Liver (tissue), 9 donors: ENCODE data around the gene BCL6B. TPM values are rescaled to one million over a fixed set of nuclear protein-coding genes. Genes with fewer than 3 reads are reported as not detected.
A peak's percentile ranks its signal among the peaks of the same experiment; 100 is the strongest.

Experiments
- DNase-seq: peaks from one replicate; pipeline ENCODE4 v3.0.0-alpha.2; 2017; ENCODE audit warnings: low spot score
- H3K27ac ChIP-seq, 2 donors: one replicate each; pipeline ENCODE4 v1.7.0; 2013; ENCODE audit warnings: inconsistent platforms in 2 of 2, low read length in 2 of 2, control low read depth in 1 of 2, low read depth in 1 of 2, mild to moderate bottlenecking in 1 of 2
- H3K27me3 ChIP-seq, 4 donors: one replicate each; pipeline versions ENCODE4 v1.6.1 to v1.7.0; 2013; ENCODE audit warnings: low read length in 3 of 4, inconsistent platforms in 1 of 4, mild to moderate bottlenecking in 1 of 4, moderate library complexity in 1 of 4; ENCODE audit not compliant: control insufficient read depth in 4 of 4, insufficient read depth in 4 of 4
- H3K36me3 ChIP-seq, 4 donors: one replicate each; pipeline versions ENCODE4 v1.6.1 to v1.7.0; 2013; ENCODE audit warnings: low read length in 3 of 4, mild to moderate bottlenecking in 3 of 4, low read depth in 1 of 4, moderate library complexity in 1 of 4; ENCODE audit not compliant: control insufficient read depth in 4 of 4, insufficient read depth in 3 of 4
- H3K4me1 ChIP-seq, 4 donors: one replicate each; pipeline versions ENCODE4 v1.6.1 to v1.7.0; 2013; ENCODE audit warnings: low read length in 3 of 4, mild to moderate bottlenecking in 3 of 4, moderate library complexity in 1 of 4; ENCODE audit not compliant: control insufficient read depth in 4 of 4, insufficient read depth in 4 of 4
- H3K4me3 ChIP-seq, 3 donors: one replicate each; pipeline versions ENCODE4 v1.6.1 to v1.7.0; 2013; ENCODE audit warnings: low read length in 3 of 3, control low read depth in 1 of 3, low read depth in 1 of 3, mild to moderate bottlenecking in 1 of 3
- H3K9ac ChIP-seq, 2 donors: one replicate each; pipeline ENCODE4 v1.7.0; 2013; ENCODE audit warnings: low read length in 2 of 2, mild to moderate bottlenecking in 2 of 2, moderate library complexity in 2 of 2, control low read depth in 1 of 2, low read depth in 1 of 2
- H3K9me3 ChIP-seq, 4 donors: one replicate each; pipeline versions ENCODE4 v1.6.1 to v1.7.0; 2013; ENCODE audit warnings: low read length in 3 of 4; ENCODE audit not compliant: control insufficient read depth in 4 of 4
- ATF3 ChIP-seq: IDR thresholded peaks from 2 replicates; pipeline ENCODE4 v1.6.1; 2016; ENCODE audit warnings: antibody characterized with exemption
- CTCF ChIP-seq: fragments of 150-350 bp; IDR thresholded peaks from 2 replicates; pipeline ENCODE4 v1.5.1; 2017; ENCODE audit warnings: improper control_type of control experiment, low read depth, low read length; ENCODE audit not compliant: missing input control
- EGR1 ChIP-seq, 2 donors: IDR thresholded peaks; 2 replicates each; pipeline ENCODE4 v1.6.1; 2016 to 2018; ENCODE audit warnings: antibody characterized with exemption in 2 of 2, low read depth in 2 of 2
- FOXA1 ChIP-seq: IDR thresholded peaks from 2 replicates; pipeline ENCODE4 v1.6.1; 2016; ENCODE audit warnings: antibody characterized with exemption
- FOXA2 ChIP-seq: IDR thresholded peaks from 2 replicates; pipeline ENCODE4 v1.6.1; 2016; ENCODE audit warnings: antibody characterized with exemption
- HNF4A ChIP-seq, 2 donors: conservative IDR thresholded peaks; 2 replicates each; pipeline ENCODE4 v1.6.1; 2016; ENCODE audit warnings: antibody characterized with exemption in 2 of 2, mild to moderate bottlenecking in 2 of 2
- JUND ChIP-seq, 2 donors: IDR thresholded peaks; 2 replicates each; pipeline ENCODE4 v1.6.1; 2016; ENCODE audit warnings: antibody characterized with exemption in 2 of 2
- MAX ChIP-seq: IDR thresholded peaks from 2 replicates; pipeline ENCODE4 v1.6.1; 2016; ENCODE audit warnings: antibody characterized with exemption
- NR2F2 ChIP-seq: IDR thresholded peaks from 2 replicates; pipeline ENCODE4 v1.6.1; 2016; ENCODE audit warnings: antibody characterized with exemption
- RAD21 ChIP-seq, 2 donors: IDR thresholded peaks; 2 replicates each; pipeline ENCODE4 v1.6.1; 2016; ENCODE audit warnings: antibody characterized with exemption in 2 of 2, mild to moderate bottlenecking in 2 of 2
- REST ChIP-seq: IDR thresholded peaks from 2 replicates; pipeline ENCODE4 v1.6.1; 2016; ENCODE audit warnings: antibody characterized with exemption, mild to moderate bottlenecking
- RXRA ChIP-seq, 2 donors: IDR thresholded peaks; 2 replicates each; pipeline ENCODE4 v1.6.1; 2017 to 2018; ENCODE audit warnings: antibody characterized with exemption in 2 of 2, mild to moderate bottlenecking in 1 of 2
- SP1 ChIP-seq: IDR thresholded peaks from 2 replicates; pipeline ENCODE4 v1.6.1; 2018; ENCODE audit warnings: antibody characterized with exemption, mild to moderate bottlenecking
- TAF1 ChIP-seq: conservative IDR thresholded peaks from 2 replicates; pipeline ENCODE4 v1.6.1; 2016; ENCODE audit warnings: antibody characterized with exemption, mild to moderate bottlenecking
- YY1 ChIP-seq: IDR thresholded peaks from 2 replicates; pipeline ENCODE4 v1.6.1; 2016; ENCODE audit warnings: antibody characterized with exemption, mild to moderate bottlenecking
- ZBTB33 ChIP-seq: IDR thresholded peaks from 2 replicates; pipeline ENCODE4 v1.6.1; 2016; ENCODE audit warnings: antibody characterized with exemption
- WGBS: extraction: QIAGEN DNeasy Blood & Tissue Kit; methylation state at CpG from one replicate; pipeline ENCODE4 v1.1.7; 2013; 5-methylcytosine and 5-hydroxymethylcytosine counted together
- polyA plus RNA-seq, 2 donors: library from polyadenylated mRNA; stranded (reverse) in 1 of 2; unstranded in 1 of 2; fragments of 200-250 nt in 1 of 2; fragments of >200 nt in 1 of 2; fragmentation: Nextera tagmentation in 1 of 2; extraction: Ambion mirVana in 1 of 2; gene quantifications; one replicate each; pipeline versions ENCODE4 v1.2.1 to v1.2.3, GENCODE V29; 2013 to 2015
- total RNA-seq, 2 donors: library from RNA; depleted of rRNA; stranded (reverse); fragments of >200 nt; gene quantifications; one replicate each; pipeline ENCODE4 v1.2.3, GENCODE V29; 2014
- donor health status: healthy.
- donor health status: healthy.
- donor health status: healthy.
- donor health status: healthy.
- donor health status: healthy.

The BCL6B gene
- total and polyA plus RNA-seq, 4 donors, result 1.1 to 5.7 (median 1.8) TPM

- 8% methylated on average over 5 of the region's 5 CpGs for WGBS
- Histone ChIP-seq H3K27me3 (no peaks in the 10 kb centered on the region), H3K27ac (no peak overlapping the region), H3K4me1 (peaks cover 10 to 60% (median 35%) of the 10 kb centered on the region in 4 donors), H3K4me3 (no peak overlapping the region), H3K9ac (peak overlapping the region in 1 of 2 donors; percentile 51), H3K36me3 (no peaks in the 10 kb centered on the region), H3K9me3 (no peaks in the 10 kb centered on the region)
- no peak for DNase-seq
- TF ChIP-seq ZBTB33 (peak; percentile 33), NR2F2 (no peak), SP1 (peak; percentile 54), FOXA2 (no peak), MAX (no peak), RXRA (IDR thresholded peaks at IDR 0.05) (peak; percentile 23 to 40), HNF4A (conservative IDR thresholded peaks at IDR 0.05) (peak; percentile 30 to 36), FOXA1 (no peak), CTCF (peak; percentile 92), RAD21 (IDR thresholded peaks at IDR 0.05) (peak; percentile 91 to 92), JUND (IDR thresholded peaks at IDR 0.05) (peak in 1 of 2 donors; percentile 19), REST (no peak)
Measured at GRCh38 chr17:7045492-7046126, 22.8 kb downstream of the BCL6B start.

GRCh38 chr17:7046127-7046724 is 23.4 kb downstream of the BCL6B start:
- no peaks in the 10 kb centered on the region for H3K27me3 ChIP-seq
- H3K9me3 ChIP-seq, result no peaks in the 10 kb centered on the region
- H3K9ac ChIP-seq, result peak overlapping the region in 1 of 2 donors; percentile 51
- no peak overlapping the region for H3K4me3 ChIP-seq
- no peak for DNase-seq
- 24% methylated on average over 15 of the region's 15 CpGs for WGBS
- H3K27ac ChIP-seq, result no peak overlapping the region
- no peaks in the 10 kb centered on the region for H3K36me3 ChIP-seq
- peaks cover 10 to 54% (median 35%) of the 10 kb centered on the region in 4 donors for H3K4me1 ChIP-seq
- TF ChIP-seq RAD21 (IDR thresholded peaks at IDR 0.05), result no peak
- no peak for TF ChIP-seq EGR1 (IDR thresholded peaks at IDR 0.05; ENCODE audit: low read depth in 2 of 2)
- no peak for TF ChIP-seq SP1
- no peak for TF ChIP-seq REST
- no peak for TF ChIP-seq FOXA1
- no peak for TF ChIP-seq YY1
- no peak for TF ChIP-seq NR2F2
- TF ChIP-seq MAX, result no peak
- TF ChIP-seq RXRA (IDR thresholded peaks at IDR 0.05), result no peak
- TF ChIP-seq FOXA2, result no peak
- TF ChIP-seq ATF3, result no peak
- no peak for TF ChIP-seq HNF4A (conservative IDR thresholded peaks at IDR 0.05)
- no peak for TF ChIP-seq TAF1
